Aortic smooth muscle cell (primary cell): ENCODE data around the gene SPDEF. TPM values are rescaled to one million over a fixed set of nuclear protein-coding genes. Genes with fewer than 3 reads are reported as not detected.

ENCODE experiments used
- total RNA-seq: library from RNA; depleted of rRNA; stranded (reverse); fragments of >200 nt; gene quantifications from 2 replicates; pipeline ENCODE4 v1.2.3, GENCODE V29; 2014

The SPDEF gene
- total RNA-seq, result under 0.01 TPM in 1 of 2 replicates, not detected in the other

DNA sequence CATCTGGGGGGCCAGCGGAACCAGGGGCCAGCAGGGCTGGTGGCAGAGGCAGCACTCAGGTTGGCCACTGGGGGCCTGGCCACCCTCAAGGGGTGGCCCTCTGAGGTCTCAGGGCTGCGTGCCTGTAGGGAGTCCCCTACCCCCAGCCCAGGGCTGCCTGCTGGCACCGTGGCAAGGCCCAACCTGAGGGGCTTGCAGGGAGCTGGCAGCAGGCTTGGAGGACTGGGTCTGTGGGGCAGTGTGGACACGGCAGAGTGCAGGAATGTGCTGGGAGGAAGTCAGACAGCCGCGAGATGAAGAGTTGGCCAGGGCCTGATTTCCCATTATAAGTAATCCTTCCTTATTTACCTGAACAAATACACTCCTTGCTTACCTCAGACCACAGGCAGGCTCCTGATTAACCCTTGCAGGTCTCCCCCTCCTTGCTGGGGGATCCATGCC lies at the start of gene SPDEF:
SPDEF (minus strand) TSS at position 299 of the 441 bp plus-strand sequence. CDS start 11,874 bp downstream, outside the sequence.

Other genes with a start within 250 kb of the SPDEF start
- 17.4 and 20.8 TPM in 2 replicates for gene NUDT3, start 163.7 kb downstream of the SPDEF start, total RNA-seq
- 1,439 and 1,650 TPM in 2 replicates for gene RPS10, start 130.3 kb downstream of the SPDEF start, total RNA-seq
- not detected in 2 replicates for gene PACSIN1, start 90.3 kb downstream of the SPDEF start, total RNA-seq
- 39.4 and 45.2 TPM in 2 replicates for gene ILRUN, start 140.4 kb upstream of the SPDEF start, total RNA-seq
- 49.7 and 61.6 TPM in 2 replicates for gene SNRPC, start 201.2 kb upstream of the SPDEF start, total RNA-seq
- gene BLTP3A, start 235.8 kb upstream of the SPDEF start, total RNA-seq, result 4.4 and 5.3 TPM in 2 replicates